ENCODE measurements around the gene RPP14.

DNA sequence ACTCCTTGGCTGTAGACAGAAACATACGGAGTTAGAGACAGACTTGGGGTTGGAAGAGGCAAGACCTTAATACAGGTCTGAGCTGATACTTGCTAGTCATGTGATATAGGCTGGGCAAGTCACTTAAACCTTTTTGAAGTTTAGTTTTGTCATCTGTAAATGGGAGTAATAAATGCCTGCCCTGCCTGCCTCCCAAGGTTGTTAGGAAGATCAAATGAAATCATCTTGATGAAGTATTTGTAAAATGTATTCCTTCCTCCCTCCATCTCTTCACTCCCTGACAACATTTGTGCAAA is 29.6 kb downstream of the RPP14 start:
- TF ChIP-seq, protein P1, sequence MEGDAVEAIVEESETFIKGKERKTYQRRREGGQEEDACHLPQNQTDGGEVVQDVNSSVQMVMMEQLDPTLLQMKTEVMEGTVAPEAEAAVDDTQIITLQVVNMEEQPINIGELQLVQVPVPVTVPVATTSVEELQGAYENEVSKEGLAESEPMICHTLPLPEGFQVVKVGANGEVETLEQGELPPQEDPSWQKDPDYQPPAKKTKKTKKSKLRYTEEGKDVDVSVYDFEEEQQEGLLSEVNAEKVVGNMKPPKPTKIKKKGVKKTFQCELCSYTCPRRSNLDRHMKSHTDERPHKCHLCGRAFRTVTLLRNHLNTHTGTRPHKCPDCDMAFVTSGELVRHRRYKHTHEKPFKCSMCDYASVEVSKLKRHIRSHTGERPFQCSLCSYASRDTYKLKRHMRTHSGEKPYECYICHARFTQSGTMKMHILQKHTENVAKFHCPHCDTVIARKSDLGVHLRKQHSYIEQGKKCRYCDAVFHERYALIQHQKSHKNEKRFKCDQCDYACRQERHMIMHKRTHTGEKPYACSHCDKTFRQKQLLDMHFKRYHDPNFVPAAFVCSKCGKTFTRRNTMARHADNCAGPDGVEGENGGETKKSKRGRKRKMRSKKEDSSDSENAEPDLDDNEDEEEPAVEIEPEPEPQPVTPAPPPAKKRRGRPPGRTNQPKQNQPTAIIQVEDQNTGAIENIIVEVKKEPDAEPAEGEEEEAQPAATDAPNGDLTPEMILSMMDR (IDR thresholded peaks at IDR 0.05; ENCODE audit: low read depth, low read length): no peak
- TF ChIP-seq POLR2A (IDR thresholded peaks at IDR 0.05; ENCODE audit: extremely low read depth, insufficient read length): no peak

Measured in NB4 (cell line).